ENCODE data around the gene TMEM273.

TMEM273 gene

DNA sequence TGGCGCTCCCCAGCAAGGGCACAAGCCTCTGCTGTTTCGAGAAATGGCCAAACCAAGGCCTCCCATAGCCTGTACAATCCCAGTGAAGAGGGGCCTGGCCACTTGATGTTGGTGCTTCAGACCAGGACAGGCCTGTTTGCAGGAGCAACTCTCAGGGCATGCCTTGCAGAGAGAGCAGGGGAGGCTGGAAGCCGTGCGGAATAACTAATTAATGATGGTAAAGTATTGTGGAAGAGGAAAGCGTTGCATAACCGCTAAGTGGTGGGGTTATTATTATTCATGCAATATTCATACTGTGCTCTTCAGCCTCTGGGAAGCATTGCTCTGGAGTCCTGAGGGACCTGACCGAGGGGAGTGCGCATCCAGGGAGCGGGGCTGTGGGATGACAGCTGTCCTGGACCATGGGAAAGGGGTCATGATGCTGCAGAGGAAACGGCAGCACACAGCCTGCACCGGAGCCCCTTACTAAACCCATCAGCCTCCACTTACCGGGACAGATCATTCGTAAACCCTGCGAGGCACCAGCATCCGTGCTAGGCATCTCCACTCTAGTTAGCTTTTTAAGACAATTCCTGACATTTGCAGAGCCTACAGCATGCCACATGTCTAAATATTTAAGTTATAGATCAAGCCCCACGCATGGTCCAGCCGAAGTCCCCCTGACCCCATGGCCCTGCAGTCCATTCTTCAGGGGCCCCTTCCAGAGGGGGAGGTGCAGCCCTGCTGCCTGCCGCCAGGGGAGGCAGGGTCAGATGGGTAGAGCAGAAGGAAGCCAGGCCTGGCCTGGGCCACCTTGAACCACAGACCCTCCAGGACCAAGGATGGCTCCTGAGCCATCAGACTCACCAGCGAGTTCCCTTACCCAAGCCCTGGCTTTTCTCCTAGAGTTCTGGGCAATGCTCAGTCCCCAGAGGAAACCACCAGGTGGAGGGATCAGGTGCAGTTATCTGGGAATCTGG lies 11.6 kb downstream of the TMEM273 start:
- no peak overlapping the region for H3K27ac ChIP-seq (ENCODE audit: low read depth, low read length, poor library complexity, severe bottlenecking)

GRCh38 chr10:49175587-49176309 lies 12.4 kb downstream of the TMEM273 start:
- Histone ChIP-seq H3K4me3 (ENCODE audit: low read depth, low read length, poor library complexity, severe bottlenecking) (no peak overlapping the region), H3K9ac (ENCODE audit: low read length) (no peak overlapping the region), H3K4me2 (ENCODE audit: low read length) (no peak overlapping the region), H3K4me1 (ENCODE audit: insufficient read depth, low read length, severe bottlenecking) (no peaks in the 10 kb centered on the region), H3F3A (ENCODE audit: insufficient read depth, low read length) (no peaks in the 10 kb centered on the region), H3K27me3 (ENCODE audit: insufficient read depth, low read length) (no peaks in the 10 kb centered on the region), H2AFZ (ENCODE audit: low read length) (no peak overlapping the region), H3K9me3 (ENCODE audit: low read length) (no peaks in the 10 kb centered on the region), H3K9me2 (ENCODE audit: low read depth, low read length) (no peaks in the 10 kb centered on the region), H3K79me2 (ENCODE audit: insufficient read depth, low read length) (no peaks in the 10 kb centered on the region), H4K20me1 (ENCODE audit: insufficient read depth, low read length) (no peaks in the 10 kb centered on the region), H3K27ac (ENCODE audit: low read depth, low read length, poor library complexity, severe bottlenecking) (no peak overlapping the region), H3K36me3 (ENCODE audit: insufficient read depth, low read length) (no peaks in the 10 kb centered on the region)
- TF ChIP-seq EZH2 (IDR thresholded peaks at IDR 0.05; ENCODE audit: borderline replicate concordance, low read length): no peak
- TF ChIP-seq, protein P1, sequence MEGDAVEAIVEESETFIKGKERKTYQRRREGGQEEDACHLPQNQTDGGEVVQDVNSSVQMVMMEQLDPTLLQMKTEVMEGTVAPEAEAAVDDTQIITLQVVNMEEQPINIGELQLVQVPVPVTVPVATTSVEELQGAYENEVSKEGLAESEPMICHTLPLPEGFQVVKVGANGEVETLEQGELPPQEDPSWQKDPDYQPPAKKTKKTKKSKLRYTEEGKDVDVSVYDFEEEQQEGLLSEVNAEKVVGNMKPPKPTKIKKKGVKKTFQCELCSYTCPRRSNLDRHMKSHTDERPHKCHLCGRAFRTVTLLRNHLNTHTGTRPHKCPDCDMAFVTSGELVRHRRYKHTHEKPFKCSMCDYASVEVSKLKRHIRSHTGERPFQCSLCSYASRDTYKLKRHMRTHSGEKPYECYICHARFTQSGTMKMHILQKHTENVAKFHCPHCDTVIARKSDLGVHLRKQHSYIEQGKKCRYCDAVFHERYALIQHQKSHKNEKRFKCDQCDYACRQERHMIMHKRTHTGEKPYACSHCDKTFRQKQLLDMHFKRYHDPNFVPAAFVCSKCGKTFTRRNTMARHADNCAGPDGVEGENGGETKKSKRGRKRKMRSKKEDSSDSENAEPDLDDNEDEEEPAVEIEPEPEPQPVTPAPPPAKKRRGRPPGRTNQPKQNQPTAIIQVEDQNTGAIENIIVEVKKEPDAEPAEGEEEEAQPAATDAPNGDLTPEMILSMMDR (IDR thresholded peaks at IDR 0.05; ENCODE audit: low read length): no peak

More for the DNA sequence above, 11.6 kb downstream of the TMEM273 start:
- Histone ChIP-seq H4K20me1 (ENCODE audit: insufficient read depth, low read length) (no peaks in the 10 kb centered on the region), H3K79me2 (ENCODE audit: insufficient read depth, low read length) (no peaks in the 10 kb centered on the region), H3K9ac (ENCODE audit: low read length) (no peak overlapping the region), H3K4me1 (ENCODE audit: insufficient read depth, low read length, severe bottlenecking) (no peaks in the 10 kb centered on the region), H3F3A (ENCODE audit: insufficient read depth, low read length) (no peaks in the 10 kb centered on the region), H3K27me3 (ENCODE audit: insufficient read depth, low read length) (no peaks in the 10 kb centered on the region), H3K4me3 (ENCODE audit: low read depth, low read length, poor library complexity, severe bottlenecking) (no peak overlapping the region), H2AFZ (ENCODE audit: low read length) (no peak overlapping the region), H3K4me2 (ENCODE audit: low read length) (no peak overlapping the region), H3K36me3 (ENCODE audit: insufficient read depth, low read length) (no peaks in the 10 kb centered on the region), H3K9me3 (ENCODE audit: low read length) (no peaks in the 10 kb centered on the region), H3K9me2 (ENCODE audit: low read depth, low read length) (no peaks in the 10 kb centered on the region)
- no peak for TF ChIP-seq EZH2 (IDR thresholded peaks at IDR 0.05; ENCODE audit: borderline replicate concordance, low read length)
- TF ChIP-seq, protein P1 (IDR thresholded peaks at IDR 0.05; ENCODE audit: low read length): no peak

- H3K9me2 ChIP-seq (ENCODE audit: low read depth, low read length): no peaks in the 10 kb centered on the region
- no peaks in the 10 kb centered on the region for H3K4me1 ChIP-seq (ENCODE audit: insufficient read depth, low read length, severe bottlenecking)
- TF ChIP-seq, protein P1 (IDR thresholded peaks at IDR 0.05; ENCODE audit: low read length): no peak
- TF ChIP-seq EZH2 (IDR thresholded peaks at IDR 0.05; ENCODE audit: borderline replicate concordance, low read length): no peak
- no peaks in the 10 kb centered on the region for H3F3A ChIP-seq (ENCODE audit: insufficient read depth, low read length)
- no peaks in the 10 kb centered on the region for H3K9me3 ChIP-seq (ENCODE audit: low read length)
- no peak overlapping the region for H3K27ac ChIP-seq (ENCODE audit: low read depth, low read length, poor library complexity, severe bottlenecking)
- H3K4me3 ChIP-seq (ENCODE audit: low read depth, low read length, poor library complexity, severe bottlenecking): no peak overlapping the region
- H3K4me2 ChIP-seq (ENCODE audit: low read length): no peak overlapping the region
- H3K79me2 ChIP-seq (ENCODE audit: insufficient read depth, low read length): no peaks in the 10 kb centered on the region
- H3K27me3 ChIP-seq (ENCODE audit: insufficient read depth, low read length): no peaks in the 10 kb centered on the region
- no peaks in the 10 kb centered on the region for H3K36me3 ChIP-seq (ENCODE audit: insufficient read depth, low read length)
- H4K20me1 ChIP-seq (ENCODE audit: insufficient read depth, low read length): no peaks in the 10 kb centered on the region
- H2AFZ ChIP-seq (ENCODE audit: low read length): no peak overlapping the region
- H3K9ac ChIP-seq (ENCODE audit: low read length): no peak overlapping the region
Observed at GRCh38 chr10:49174926-49175500, 13.2 kb downstream of the TMEM273 start.

All from OCI-LY1 (cell line).